CD8-positive, alpha-beta memory T cell (primary cell): ENCODE results near the gene RASGRP1. TPM values are rescaled to one million over a fixed set of nuclear protein-coding genes. Genes with fewer than 3 reads are reported as not detected.
"Not testable (repeated sequence)": the region's sequence is repeated elsewhere in the genome, so short reads cannot be mapped to it uniquely, and the experiment has no call there.

Experiments used
- CTCF ChIA-PET: fragments of 350-600 bp; sonication (Branson Sonifier 250); formaldehyde crosslinking; loops from one replicate; lab custom pipeline; 2021; ENCODE audit warnings: antibody characterized with exemption; lab: Charles Lee
- POLR2A ChIA-PET: fragments of 350-600 bp; sonication (Branson Sonifier 250); formaldehyde crosslinking; loops from one replicate; lab custom pipeline; 2021; ENCODE audit warnings: antibody characterized with exemption; lab: Charles Lee
- DNase-seq, 5 donors: peaks; one replicate each; pipeline versions ENCODE4 v3.0.0 to v3.0.0-alpha.2; 2020 to 2022; ENCODE audit warnings: mixed read lengths in 1 of 5
- H3K27ac ChIP-seq: one replicate; pipeline ENCODE4 v1.7.0; 2013; ENCODE audit warnings: low read depth, mild to moderate bottlenecking, low read length, moderate library complexity
- H3K27me3 ChIP-seq: 2 replicates; pipeline ENCODE4 v1.7.0; 2013; ENCODE audit warnings: low read length, mild to moderate bottlenecking; ENCODE audit not compliant: insufficient read depth, poor library complexity, severe bottlenecking
- H3K36me3 ChIP-seq: 2 replicates; pipeline ENCODE4 v1.7.0; 2013; ENCODE audit warnings: mild to moderate bottlenecking, low read length, moderate library complexity; ENCODE audit not compliant: insufficient read depth
- H3K4me1 ChIP-seq: 2 replicates; pipeline ENCODE4 v1.7.0; 2013; ENCODE audit warnings: mild to moderate bottlenecking, low read length, moderate library complexity; ENCODE audit not compliant: insufficient read depth
- H3K4me3 ChIP-seq: 2 replicates; pipeline ENCODE4 v1.7.0; 2013; ENCODE audit warnings: mild to moderate bottlenecking, low read length
- H3K9me3 ChIP-seq: 2 replicates; pipeline ENCODE4 v1.7.0; 2013; ENCODE audit warnings: mild to moderate bottlenecking, low read length
- H3K27ac Mint-ChIP-seq, 8 donors: one replicate each; pipeline ENCODE4 v1.8.0; 2020 to 2021; ENCODE audit warnings: mixed read lengths in 8 of 8, mild to moderate bottlenecking in 6 of 8, inconsistent platforms in 3 of 8, moderate library complexity in 3 of 8
- H3K27me3 Mint-ChIP-seq, 2 donors: one replicate each; pipeline ENCODE4 v1.8.0; 2020 to 2021; ENCODE audit warnings: mixed read lengths in 2 of 2, mild to moderate bottlenecking in 1 of 2, moderate library complexity in 1 of 2
- H3K36me3 Mint-ChIP-seq, 3 donors: one replicate each; pipeline ENCODE4 v1.8.0; 2020 to 2021; ENCODE audit warnings: mixed read lengths in 3 of 3, inconsistent platforms in 1 of 3, mild to moderate bottlenecking in 1 of 3
- H3K4me1 Mint-ChIP-seq, 3 donors: one replicate each; pipeline ENCODE4 v1.8.0; 2020 to 2021; ENCODE audit warnings: mixed read lengths in 3 of 3, inconsistent platforms in 1 of 3, mild to moderate bottlenecking in 1 of 3
- H3K4me3 Mint-ChIP-seq, 7 donors: one replicate each; pipeline ENCODE4 v1.8.0; 2020 to 2021; ENCODE audit warnings: mixed read lengths in 7 of 7, mild to moderate bottlenecking in 6 of 7, moderate library complexity in 4 of 7, inconsistent platforms in 2 of 7
- H3K9me3 Mint-ChIP-seq, 5 donors: one replicate each; pipeline ENCODE4 v1.8.0; 2020 to 2022; ENCODE audit warnings: mixed read lengths in 5 of 5, mild to moderate bottlenecking in 3 of 5, moderate library complexity in 2 of 5, inconsistent platforms in 1 of 5
- polyA plus RNA-seq: library from polyadenylated mRNA; unstranded; fragments of 300-500 nt; fragmentation: Illumina TruSeq; gene quantifications from one replicate; pipeline ENCODE4 v1.2.3, GENCODE V29; 2021
- total RNA-seq, 2 experiments: library from RNA; stranded (reverse); gene quantifications; one replicate each; pipeline ENCODE4 v1.2.3, GENCODE V29; 2021

The RASGRP1 gene
- total and polyA plus RNA-seq, 3 experiments from 2014 or later = 64.7 to 90.9 (median 67.9) TPM

GRCh38 chr15:38589502-38589901 is 24.9 kb upstream of the RASGRP1 start:
- peaks cover 19% of the 10 kb centered on the region for H3K4me1 ChIP-seq
- ChIA-PET POLR2A (no interaction called here), CTCF (interaction anchor here (0.7 to 1.6 kb wide), 2 partner anchors 25 to 437 kb away, joined by 3 to 6 read pairs; partner anchors contain the start of gene RASGRP1)
- no peaks in the 10 kb centered on the region for H3K36me3 ChIP-seq
- H3K27ac Mint-ChIP-seq = peak overlapping the region in 2 of 8 donors; percentile 14 to 55
- no peak overlapping the region for H3K27ac ChIP-seq
- peaks cover 17 to 36% (median 18%) of the 10 kb centered on the region in 3 donors for H3K4me1 Mint-ChIP-seq
- H3K27me3 Mint-ChIP-seq = peaks cover 0 to 2% of the 10 kb centered on the region in 2 donors
- H3K9me3 Mint-ChIP-seq = peaks cover 0 to 6% (median 3%) of the 10 kb centered on the region in 5 donors
- no peak for DNase-seq
- H3K4me3 ChIP-seq = no peak overlapping the region
- H3K36me3 Mint-ChIP-seq = peaks cover 0 to 7% (median 6%) of the 10 kb centered on the region in 3 donors
- H3K27me3 ChIP-seq = no peaks in the 10 kb centered on the region
- no peaks in the 10 kb centered on the region for H3K9me3 ChIP-seq
- H3K4me3 Mint-ChIP-seq = no peak overlapping the region

DNA sequence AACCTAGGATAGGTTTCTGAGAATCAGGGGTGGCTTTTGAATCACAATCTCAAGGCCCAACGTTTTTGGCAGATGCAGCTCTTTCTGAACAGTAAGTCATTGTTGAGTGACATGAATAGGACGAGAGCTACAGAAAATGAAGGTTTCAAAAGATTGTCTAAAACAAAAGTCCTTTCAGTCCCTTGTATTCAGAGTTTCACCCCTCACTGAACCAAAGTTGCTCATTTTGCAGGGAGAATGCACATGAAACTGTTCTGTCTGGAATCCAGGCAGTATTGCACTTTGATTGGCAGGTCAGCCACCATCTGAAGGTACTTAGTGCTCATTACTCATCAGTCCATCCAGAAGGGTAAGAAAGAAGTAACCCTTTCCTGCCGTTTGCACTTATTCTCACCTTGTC is 24.1 kb upstream of the RASGRP1 start:
- no peaks in the 10 kb centered on the region for H3K36me3 ChIP-seq
- no peaks in the 10 kb centered on the region for H3K9me3 ChIP-seq
- no peak overlapping the region for H3K4me3 ChIP-seq
- Mint-ChIP-seq H3K27me3 (peaks cover 0 to 2% of the 10 kb centered on the region in 2 donors), H3K4me3 (no peak overlapping the region), H3K27ac (no peak overlapping the region), H3K9me3 (peaks cover 0 to 6% (median 4%) of the 10 kb centered on the region in 5 donors), H3K36me3 (peaks cover 0 to 9% (median 6%) of the 10 kb centered on the region in 3 donors), H3K4me1 (peaks cover 17 to 36% (median 18%) of the 10 kb centered on the region in 3 donors)
- H3K27ac ChIP-seq = no peak overlapping the region
- no peak for DNase-seq
- ChIA-PET CTCF (no interaction called here), POLR2A (no interaction called here)
- H3K27me3 ChIP-seq = no peaks in the 10 kb centered on the region
- H3K4me1 ChIP-seq = peaks cover 19% of the 10 kb centered on the region

- H3K36me3 ChIP-seq = no peaks in the 10 kb centered on the region
- H3K4me3 Mint-ChIP-seq = peak overlapping the region in 5 of 7 donors; percentile 15 to 70 (median 45)
- H3K27me3 Mint-ChIP-seq = peaks cover 0 to 2% of the 10 kb centered on the region in 2 donors
- peaks cover 0 to 16% (median 6%) of the 10 kb centered on the region in 3 donors for H3K36me3 Mint-ChIP-seq
- DNase-seq = no peak
- ChIA-PET POLR2A (interaction anchor here (0.6 kb wide), 1 partner anchor 72 kb away, joined by 8 read pairs; no protein-coding TSS in a partner anchor), CTCF (interaction anchor here (1.3 to 2.0 kb wide), 3 partner anchors 15 to 23 kb away, joined by 3 to 13 read pairs (median 3); partner anchors contain the start of gene RASGRP1)
- H3K4me3 ChIP-seq = peak overlapping the region; percentile 43
- no peak overlapping the region for H3K27ac ChIP-seq
- no peaks in the 10 kb centered on the region for H3K9me3 ChIP-seq
- no peaks in the 10 kb centered on the region for H3K27me3 ChIP-seq
- peaks cover 0 to 6% (median 4%) of the 10 kb centered on the region in 5 donors for H3K9me3 Mint-ChIP-seq
- peak overlapping the region; percentile 58 to 92 (median 80) for H3K27ac Mint-ChIP-seq
- peaks cover 19% of the 10 kb centered on the region for H3K4me1 ChIP-seq
- peaks cover 17 to 36% (median 18%) of the 10 kb centered on the region in 3 donors for H3K4me1 Mint-ChIP-seq
These were observed 22.6 kb upstream of the RASGRP1 start for GRCh38 chr15:38587214-38587613.

- CTCF ChIA-PET, H3K27ac ChIP-seq, DNase-seq, H3K9me3 Mint-ChIP-seq, H3K9me3 ChIP-seq, H3K4me3 ChIP-seq, H3K4me3 Mint-ChIP-seq, POLR2A ChIA-PET, H3K27me3 ChIP-seq, H3K36me3 ChIP-seq, H3K27me3 Mint-ChIP-seq: not testable (repeated sequence)
- Mint-ChIP-seq H3K36me3 (peaks cover 0 to 24% (median 4%) of the 10 kb centered on the region in 3 donors), H3K4me1 (peaks cover 17 to 36% (median 18%) of the 10 kb centered on the region in 3 donors), H3K27ac (peak overlapping the region in 3 of 8 donors; percentile 14 to 54 (median 22))
- H3K4me1 ChIP-seq = peaks cover 19% of the 10 kb centered on the region
These were observed 21.4 kb upstream of the RASGRP1 start for GRCh38 chr15:38586005-38586404.

DNA sequence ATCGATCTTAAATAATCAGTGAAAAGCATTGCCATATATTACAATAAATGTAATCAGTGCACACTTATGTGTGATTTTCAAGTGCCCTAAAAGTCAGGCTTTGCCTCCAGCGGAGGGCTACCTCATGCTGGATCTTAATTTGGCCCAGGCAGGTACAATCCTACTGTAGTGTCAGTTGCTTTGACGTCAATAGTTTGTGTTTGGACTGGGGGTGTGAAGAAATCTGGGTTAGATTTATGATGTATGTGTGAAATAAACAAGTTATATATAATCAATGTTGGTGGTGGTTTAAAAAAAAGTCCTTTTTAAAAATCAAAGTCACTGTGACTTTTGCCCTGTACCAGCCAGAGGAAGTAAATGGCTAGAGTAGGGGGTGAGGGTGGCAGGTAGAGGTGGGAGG is 14.0 kb upstream of the RASGRP1 start:
- no peaks in the 10 kb centered on the region for H3K27me3 ChIP-seq
- Mint-ChIP-seq H3K4me3 (peak overlapping the region in 4 of 7 donors; percentile 2 to 73 (median 58)), H3K9me3 (peaks cover 0 to 2% (median 0%) of the 10 kb centered on the region in 5 donors), H3K27me3 (peaks cover 0 to 1% of the 10 kb centered on the region in 2 donors), H3K36me3 (peaks cover 0 to 19% (median 0%) of the 10 kb centered on the region in 3 donors), H3K4me1 (peaks cover 39 to 58% (median 41%) of the 10 kb centered on the region in 3 donors), H3K27ac (peak overlapping the region in 7 of 8 donors; percentile 36 to 94 (median 83))
- H3K27ac ChIP-seq = no peak overlapping the region
- H3K4me1 ChIP-seq = peaks cover 34% of the 10 kb centered on the region
- H3K36me3 ChIP-seq = no peaks in the 10 kb centered on the region
- no peaks in the 10 kb centered on the region for H3K9me3 ChIP-seq
- CTCF ChIA-PET = interaction anchor here (1.1 to 3.0 kb wide), 3 partner anchors 14 to 105 kb away, joined by 4 to 17 read pairs (median 6); partner anchors contain the start of gene RASGRP1
- POLR2A ChIA-PET = interaction anchor here (1.0 kb wide), 1 partner anchor 74 kb away, joined by 3 read pairs; no protein-coding TSS in a partner anchor
- no peak overlapping the region for H3K4me3 ChIP-seq
- peak in 2 of 5 donors; percentile 37 to 60 for DNase-seq

DNA sequence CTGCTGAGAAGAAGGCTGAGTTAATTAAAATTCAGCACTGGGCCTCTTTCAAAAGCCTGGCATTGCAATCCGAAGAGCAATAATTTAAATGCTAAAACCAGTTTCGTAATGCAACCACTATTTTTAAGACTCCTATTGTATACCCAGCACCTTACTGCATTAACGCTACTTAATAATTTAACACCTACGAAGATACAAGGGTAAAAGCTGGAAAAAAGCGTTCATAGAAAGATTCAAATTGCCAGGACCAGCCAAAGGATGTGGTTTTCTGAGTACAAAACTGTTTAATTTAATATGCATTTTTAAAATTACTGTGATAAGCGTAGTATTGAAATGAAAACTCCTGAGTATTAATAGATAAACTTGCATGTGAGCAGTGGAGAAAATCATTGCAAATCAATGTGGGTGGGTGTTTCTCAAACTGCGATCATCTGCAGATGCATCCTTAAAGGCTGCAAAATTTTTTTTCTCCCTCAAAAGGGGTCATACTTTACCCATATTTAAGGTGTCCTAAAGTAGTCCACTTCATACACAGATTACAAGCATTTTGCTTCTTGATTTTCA is 12.9 kb upstream of the RASGRP1 start:
- peaks cover 0 to 14% (median 0%) of the 10 kb centered on the region in 3 donors for H3K36me3 Mint-ChIP-seq
- H3K27ac ChIP-seq = peak overlapping the region; percentile 27
- H3K27me3 Mint-ChIP-seq = peaks cover 0 to 1% of the 10 kb centered on the region in 2 donors
- H3K4me1 Mint-ChIP-seq = peaks cover 39 to 58% (median 41%) of the 10 kb centered on the region in 3 donors
- peak overlapping the region; percentile 81 to 94 (median 90) for H3K27ac Mint-ChIP-seq
- no peaks in the 10 kb centered on the region for H3K36me3 ChIP-seq
- H3K27me3 ChIP-seq = no peaks in the 10 kb centered on the region
- ChIA-PET CTCF (interaction anchor here (0.8 to 3.0 kb wide), 4 partner anchors 13 to 107 kb away, joined by 3 to 17 read pairs (median 5); partner anchors contain the start of gene RASGRP1), POLR2A (interaction anchor here (1.0 kb wide), 1 partner anchor 75 kb away, joined by 3 read pairs; no protein-coding TSS in a partner anchor)
- DNase-seq = no peak
- no peaks in the 10 kb centered on the region for H3K9me3 ChIP-seq
- H3K4me1 ChIP-seq = peaks cover 34% of the 10 kb centered on the region
- H3K4me3 ChIP-seq = no peak overlapping the region
- peak overlapping the region; percentile 3 to 73 (median 66) for H3K4me3 Mint-ChIP-seq
- H3K9me3 Mint-ChIP-seq = peaks cover 0 to 2% (median 0%) of the 10 kb centered on the region in 5 donors

DNA sequence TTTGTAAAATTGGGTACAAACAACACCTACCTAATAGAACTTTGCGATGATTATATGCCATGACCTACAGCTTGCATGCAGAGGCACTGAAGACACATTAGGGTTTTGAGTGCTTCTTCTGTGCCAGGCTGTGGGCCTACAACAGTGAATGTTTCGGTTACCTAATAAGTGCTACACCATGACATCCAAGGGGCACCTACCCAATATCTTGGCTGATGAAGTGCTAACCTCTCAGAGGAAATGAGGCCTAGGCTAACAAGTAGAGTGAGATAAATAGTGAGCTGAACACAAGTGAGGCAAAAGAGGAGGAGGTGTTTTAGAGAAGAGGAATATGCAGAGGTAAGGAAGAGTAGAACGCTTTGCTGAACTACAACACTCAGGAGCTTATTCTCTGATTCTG is 12.2 kb upstream of the RASGRP1 start:
- DNase-seq = peak in 3 of 5 donors; percentile 17 to 63 (median 50)
- ChIA-PET POLR2A (no interaction called here), CTCF (interaction anchor here (0.8 to 3.0 kb wide), 4 partner anchors 12 to 114 kb away, joined by 3 to 17 read pairs (median 5); partner anchors contain the start of gene RASGRP1)
- Mint-ChIP-seq H3K27ac (peak overlapping the region; percentile 81 to 94 (median 90)), H3K36me3 (peaks cover 0 to 14% (median 0%) of the 10 kb centered on the region in 3 donors), H3K4me3 (peak overlapping the region; percentile 3 to 73 (median 66)), H3K9me3 (peaks cover 0 to under 1% (median 0%) of the 10 kb centered on the region in 5 donors), H3K4me1 (peaks cover 39 to 58% (median 41%) of the 10 kb centered on the region in 3 donors), H3K27me3 (no peaks in the 10 kb centered on the region)
- Histone ChIP-seq H3K9me3 (no peaks in the 10 kb centered on the region), H3K36me3 (no peaks in the 10 kb centered on the region), H3K27me3 (no peaks in the 10 kb centered on the region), H3K4me3 (no peak overlapping the region), H3K4me1 (peaks cover 34% of the 10 kb centered on the region), H3K27ac (peak overlapping the region; percentile 27)
